SU-DHL-6 (cell line): Measurements from ENCODE around the gene SEMA5A.

Experiments
- H2AFZ ChIP-seq: fragments of 200-600 bp; sonication (generic); 2 replicates; pipeline ENCODE4 v1.6.1; 2014; ENCODE audit warnings: low read depth, mild to moderate bottlenecking, moderate library complexity, mixed read lengths, antibody characterized with exemption, low read length; ENCODE audit not compliant: severe bottlenecking
- H3F3A ChIP-seq: fragments of 200-600 bp; shearing (Covaris generic); 2 replicates; pipeline ENCODE4 v1.6.0; 2016; ENCODE audit warnings: antibody characterized with exemption, mild to moderate bottlenecking; ENCODE audit not compliant: insufficient read depth
- H3K27ac ChIP-seq: fragments of 200-600 bp; sonication (generic); 2 replicates; pipeline ENCODE4 v1.5.1; 2016; ENCODE audit warnings: low read depth, mild to moderate bottlenecking, low read length, moderate library complexity, mixed read lengths
- H3K27me3 ChIP-seq: fragments of 200-600 bp; sonication (generic), shearing (Covaris generic); 2 replicates; pipeline ENCODE4 v1.6.0; 2014; ENCODE audit warnings: mild to moderate bottlenecking, low read length
- H3K36me3 ChIP-seq: fragments of 200-600 bp; sonication (generic); 2 replicates; pipeline ENCODE4 v1.6.1; 2014; ENCODE audit warnings: mild to moderate bottlenecking, low read length, mixed read lengths
- H3K4me2 ChIP-seq: fragments of 300-600, 200-600 bp; shearing (Covaris generic), sonication (generic); 2 replicates; pipeline ENCODE4 v1.6.0; 2014; ENCODE audit warnings: low read length, low read depth, mild to moderate bottlenecking; ENCODE audit not compliant: poor library complexity, severe bottlenecking
- H3K4me3 ChIP-seq: fragments of 200-600 bp; sonication (generic); 2 replicates; pipeline ENCODE4 v1.5.1; 2014; ENCODE audit warnings: antibody characterized with exemption, low read length, mild to moderate bottlenecking, mixed read lengths; ENCODE audit not compliant: insufficient read depth, poor library complexity, severe bottlenecking
- H3K79me2 ChIP-seq: fragments of 200-600 bp; sonication (generic); 2 replicates; pipeline ENCODE4 v1.6.1; 2014; ENCODE audit warnings: mild to moderate bottlenecking, low read length, moderate library complexity; ENCODE audit not compliant: insufficient read depth
- H3K9ac ChIP-seq: fragments of 200-600 bp; sonication (generic); 2 replicates; pipeline ENCODE4 v1.7.0; 2014; ENCODE audit warnings: mild to moderate bottlenecking, low read length
- H3K9me2 ChIP-seq: fragments of 200-600 bp; sonication (generic); replicated peaks from 2 replicates; pipeline ENCODE4 v1.6.1; 2014; ENCODE audit warnings: low read length; ENCODE audit not compliant: insufficient read depth
- H3K9me3 ChIP-seq: fragments of 200-600 bp; sonication (generic); 2 replicates; pipeline ENCODE4 v1.6.1; 2014; ENCODE audit warnings: low read length, mixed read lengths; ENCODE audit not compliant: insufficient read depth
- H4K20me1 ChIP-seq: fragments of 200-600 bp; sonication (generic); 2 replicates; pipeline ENCODE4 v1.6.1; 2014; ENCODE audit warnings: low read depth, mild to moderate bottlenecking, antibody characterized with exemption, low read length, moderate library complexity, mixed read lengths
- CTCF ChIP-seq: fragments of 200-600 bp; sonication (generic); IDR thresholded peaks from one replicate; pipeline ENCODE4 v1.5.1; 2017; ENCODE audit warnings: antibody characterized with exemption, mild to moderate bottlenecking, low read length, moderate library complexity; ENCODE audit not compliant: insufficient read depth, poor library complexity, severe bottlenecking
- EZH2phosphoT487 ChIP-seq: fragments of 200-600 bp; sonication (generic), shearing (Covaris generic); conservative IDR thresholded peaks from 2 replicates; pipeline ENCODE4 v1.6.1; 2018; ENCODE audit warnings: mild to moderate bottlenecking, antibody characterized with exemption, low read length, moderate library complexity, mixed read lengths

SEMA5A gene

GRCh38 chr5:9545992-9546851 lies at the start of gene SEMA5A:
TSS of gene SEMA5A (minus strand) at chr5:9546075. CDS start at chr5:9379946, 166,129 bp downstream.
- Histone ChIP-seq H3K9me3 (no peaks in the 10 kb centered on the region), H3K9ac (no peak within 1 kb of the TSS), H3K79me2 (no peaks in the 10 kb centered on the region), H3F3A (no peaks in the 10 kb centered on the region), H3K9me2 (no peaks in the 10 kb centered on the region), H2AFZ (no peak within 1 kb of the TSS), H3K4me2 (no peak within 1 kb of the TSS), H3K36me3 (no peaks in the 10 kb centered on the region), H3K27me3 (no peaks in the 10 kb centered on the region), H3K27ac (no peak within 1 kb of the TSS), H4K20me1 (no peaks in the 10 kb centered on the region), H3K4me3 (no peak within 1 kb of the TSS)
- TF ChIP-seq EZH2phosphoT487 (no peak), CTCF (no peak)

GRCh38 chr5:9594913-9595312 lies 49.0 kb upstream of the SEMA5A start:
- H3K36me3 ChIP-seq, result no peaks in the 10 kb centered on the region
- no peaks in the 10 kb centered on the region for H3K9me3 ChIP-seq

DNA sequence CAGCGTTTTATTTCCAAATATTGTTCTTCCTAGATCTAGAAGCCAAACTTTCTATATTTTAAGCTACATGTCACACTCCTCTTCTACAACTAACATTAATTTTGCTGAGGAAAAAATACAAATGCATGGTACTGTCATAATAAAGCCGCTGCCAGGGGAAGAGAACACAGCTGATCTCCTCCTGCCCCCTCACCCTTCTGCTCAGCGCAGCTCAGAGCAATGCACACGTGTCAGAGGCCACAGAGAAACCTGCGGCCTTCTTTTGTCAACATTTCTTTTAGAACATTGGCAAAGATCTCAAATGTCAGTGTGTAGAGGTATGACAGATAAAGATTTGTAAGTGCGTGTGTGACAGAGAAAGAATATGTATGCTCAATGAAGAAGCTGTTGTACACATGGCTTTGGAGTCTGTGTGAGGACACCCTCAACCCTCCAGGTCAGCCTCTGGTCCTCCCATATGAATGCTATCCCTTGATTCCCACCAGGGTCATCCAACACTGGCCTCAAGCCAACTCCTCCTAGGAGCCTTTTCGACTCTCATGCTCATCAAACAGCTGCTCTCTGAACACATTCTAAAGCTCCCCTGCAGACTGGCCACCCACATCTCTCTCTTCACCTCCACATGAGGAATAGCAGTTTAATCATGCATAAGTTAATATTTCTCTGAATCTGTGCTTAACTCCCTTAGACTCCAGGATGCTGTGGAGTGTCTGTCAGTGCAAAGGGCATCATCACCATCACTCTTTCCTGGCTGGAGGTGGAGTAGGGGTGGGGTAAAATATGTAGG lies 43.4 kb upstream of the SEMA5A start:
- no peak overlapping the region for H3K4me3 ChIP-seq
- H3K79me2 ChIP-seq, result no peaks in the 10 kb centered on the region
- no peak overlapping the region for H3K27ac ChIP-seq
- H2AFZ ChIP-seq, result no peak overlapping the region
- no peaks in the 10 kb centered on the region for H3K27me3 ChIP-seq
- no peaks in the 10 kb centered on the region for H3K36me3 ChIP-seq
- H3K4me2 ChIP-seq, result no peak overlapping the region
- H3K9ac ChIP-seq, result no peak overlapping the region
- H3K9me2 ChIP-seq, result no peaks in the 10 kb centered on the region
- H4K20me1 ChIP-seq, result no peaks in the 10 kb centered on the region
- H3F3A ChIP-seq, result no peaks in the 10 kb centered on the region
- TF ChIP-seq EZH2phosphoT487 (no peak), CTCF (no peak)
- H3K9me3 ChIP-seq, result no peaks in the 10 kb centered on the region

More at GRCh38 chr5:9594913-9595312, 49.0 kb upstream of the SEMA5A start:
- no peak overlapping the region for H3K27ac ChIP-seq
- no peaks in the 10 kb centered on the region for H3K27me3 ChIP-seq
- H4K20me1 ChIP-seq, result no peaks in the 10 kb centered on the region
- TF ChIP-seq CTCF, result no peak
- H3K9ac ChIP-seq, result no peak overlapping the region
- no peaks in the 10 kb centered on the region for H3K79me2 ChIP-seq
- H3F3A ChIP-seq, result no peaks in the 10 kb centered on the region
- H2AFZ ChIP-seq, result no peak overlapping the region
- no peak overlapping the region for H3K4me3 ChIP-seq
- no peaks in the 10 kb centered on the region for H3K9me2 ChIP-seq
- H3K4me2 ChIP-seq, result no peak overlapping the region
